A549 (cell line): Measurements from ENCODE around the gene TNFAIP3.

Source experiments
- CTCF ChIP-seq: fragments of >200 bp; sonication (Bioruptor Twin); formaldehyde crosslinking; IDR thresholded peaks from 3 replicates; pipeline ENCODE4 v1.5.1; 2016
- JUN ChIP-seq, 2 experiments: fragments of >200 bp; sonication (Bioruptor Twin); formaldehyde crosslinking; IDR thresholded peaks; 2 replicates in 1 of 2; 3 replicates in 1 of 2; pipeline ENCODE4 v1.6.1; 2016 to 2017

DNA sequence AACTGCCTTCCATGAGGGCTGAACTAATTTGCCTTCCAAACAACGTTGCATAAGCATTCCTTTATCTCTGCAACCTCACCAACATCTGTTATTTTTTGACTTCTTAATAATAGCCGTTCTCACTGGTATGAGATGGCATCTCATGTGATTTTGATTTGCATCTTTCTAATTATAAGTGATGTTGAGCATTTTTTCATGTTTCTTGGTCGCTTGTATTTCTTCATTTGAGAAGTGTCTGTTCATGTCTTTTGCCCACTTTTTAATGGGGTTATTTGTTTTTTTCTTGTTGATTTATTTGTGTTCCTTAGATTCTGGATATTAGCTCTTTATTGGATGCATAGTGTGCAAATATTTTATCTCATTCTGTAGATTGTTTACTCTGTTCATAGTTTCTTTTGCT lies 46.4 kb downstream of the TNFAIP3 start:
- no peak for TF ChIP-seq JUN (IDR thresholded peaks at IDR 0.05)
- TF ChIP-seq CTCF: no peak
